ENCODE data around the gene SLC22A2.

Gene SLC22A2

GRCh38 chr6:160180706-160181105, 77.9 kb downstream of the SLC22A2 start:
- no peaks in the 10 kb centered on the region for H3K36me3 Mint-ChIP-seq
- no peak overlapping the region for H3K4me3 Mint-ChIP-seq
- H3K27ac Mint-ChIP-seq, result no peak overlapping the region
- no peaks in the 10 kb centered on the region for H3K4me1 Mint-ChIP-seq
- DNase-seq (ENCODE audit: low spot score in 2 of 2) (no peak), ATAC-seq (no peak)
- no peaks in the 10 kb centered on the region for H3K9me3 Mint-ChIP-seq

- no peaks in the 10 kb centered on the region for H3K9me3 Mint-ChIP-seq
- no peak overlapping the region for H3K27ac Mint-ChIP-seq
- DNase-seq (ENCODE audit: low spot score in 2 of 2) (no peak), ATAC-seq (no peak)
- no peaks in the 10 kb centered on the region for H3K36me3 Mint-ChIP-seq
- no peaks in the 10 kb centered on the region for H3K4me1 Mint-ChIP-seq
- H3K4me3 Mint-ChIP-seq, result no peak overlapping the region
Observed at GRCh38 chr6:160178271-160178670, 80.3 kb downstream of the SLC22A2 start.

- ATAC-seq (no peak), DNase-seq (ENCODE audit: low spot score in 2 of 2) (no peak)
- Mint-ChIP-seq H3K4me1 (no peaks in the 10 kb centered on the region), H3K27ac (no peak overlapping the region), H3K4me3 (no peak overlapping the region), H3K36me3 (no peaks in the 10 kb centered on the region), H3K9me3 (no peaks in the 10 kb centered on the region)
Observed at GRCh38 chr6:160177220-160177619, 81.4 kb downstream of the SLC22A2 start.

- H3K9me3 Mint-ChIP-seq, result no peaks in the 10 kb centered on the region
- no peaks in the 10 kb centered on the region for H3K4me1 Mint-ChIP-seq
- H3K27ac Mint-ChIP-seq, result no peak overlapping the region
- DNase-seq (ENCODE audit: low spot score in 2 of 2) (no peak), ATAC-seq (no peak)
- H3K4me3 Mint-ChIP-seq, result no peak overlapping the region
- H3K36me3 Mint-ChIP-seq, result no peaks in the 10 kb centered on the region
Observed at GRCh38 chr6:160174681-160175080, 83.9 kb downstream of the SLC22A2 start.

- Mint-ChIP-seq H3K4me3 (no peak overlapping the region), H3K27ac (no peak overlapping the region), H3K36me3 (no peaks in the 10 kb centered on the region)
Observed at GRCh38 chr6:160173806-160174527, 84.7 kb downstream of the SLC22A2 start.

GRCh38 chr6:160172704-160173103, 85.9 kb downstream of the SLC22A2 start:
- Mint-ChIP-seq H3K36me3 (no peaks in the 10 kb centered on the region), H3K4me1 (no peaks in the 10 kb centered on the region), H3K27ac (no peak overlapping the region), H3K4me3 (no peak overlapping the region), H3K9me3 (no peaks in the 10 kb centered on the region)
- ATAC-seq (no peak), DNase-seq (ENCODE audit: low spot score in 2 of 2) (no peak)

More at GRCh38 chr6:160173806-160174527, 84.7 kb downstream of the SLC22A2 start:
- no peaks in the 10 kb centered on the region for H3K9me3 Mint-ChIP-seq
- ATAC-seq (no peak), DNase-seq (ENCODE audit: low spot score in 2 of 2) (no peak)
- H3K4me1 Mint-ChIP-seq, result no peaks in the 10 kb centered on the region

GRCh38 chr6:160170018-160170680, 88.5 kb downstream of the SLC22A2 start:
- Mint-ChIP-seq H3K4me3 (no peak overlapping the region), H3K4me1 (no peaks in the 10 kb centered on the region), H3K36me3 (no peaks in the 10 kb centered on the region), H3K27ac (no peak overlapping the region), H3K9me3 (no peaks in the 10 kb centered on the region)
- no peak for ATAC-seq
- DNase-seq (ENCODE audit: low spot score in 2 of 2), result no peak

GRCh38 chr6:160167604-160168399, 90.8 kb downstream of the SLC22A2 start:
- ATAC-seq (no peak), DNase-seq (ENCODE audit: low spot score in 2 of 2) (no peak)
- no peaks in the 10 kb centered on the region for H3K36me3 Mint-ChIP-seq
- H3K9me3 Mint-ChIP-seq, result no peaks in the 10 kb centered on the region
- H3K4me1 Mint-ChIP-seq, result no peaks in the 10 kb centered on the region
- H3K4me3 Mint-ChIP-seq, result no peak overlapping the region
- no peak overlapping the region for H3K27ac Mint-ChIP-seq
